Upper lobe of right lung (tissue), 1 donor: ENCODE measurements around the gene MAP3K15. TPM values are rescaled to one million over a fixed set of nuclear protein-coding genes. Genes with fewer than 3 reads are reported as not detected.
A peak's percentile ranks its signal among the peaks of the same experiment; 100 is the strongest.

Experiments used
- ATAC-seq: fragments of 200-7000 bp; cut with Tn5 transposase; one replicate; pipeline ENCODE4 v1.9.1; 2020; ENCODE audit warnings: mild to moderate bottlenecking, moderate library complexity
- DNase-seq: peaks from one replicate; pipeline ENCODE4 v3.0.0-alpha.2; 2020
- H3K27ac ChIP-seq: fragments of 200-600 bp; one replicate; pipeline ENCODE4 v1.8.0; 2022
- H3K27me3 ChIP-seq: fragments of 200-600 bp; one replicate; pipeline ENCODE4 v1.8.0; 2022; ENCODE audit warnings: mild to moderate bottlenecking
- H3K36me3 ChIP-seq: fragments of 200-600 bp; one replicate; pipeline ENCODE4 v1.8.0; 2022
- H3K4me1 ChIP-seq: fragments of 200-600 bp; one replicate; pipeline ENCODE4 v1.8.0; 2022
- H3K4me3 ChIP-seq: fragments of 200-600 bp; one replicate; pipeline ENCODE4 v1.8.0; 2022; ENCODE audit warnings: mild to moderate bottlenecking
- H3K9me3 ChIP-seq: fragments of 200-600 bp; one replicate; pipeline ENCODE4 v1.8.0; 2022
- CTCF ChIP-seq: fragments of 200-600 bp; IDR thresholded peaks from one replicate; pipeline ENCODE4 v1.8.0; 2022; ENCODE audit warnings: antibody characterized with exemption
- intact Hi-C: fragments of 100-400 bp; cut with DNase I; formaldehyde crosslinking; loops from one replicate; pipeline ENCODE4 v1.11.0; 2022
- total RNA-seq: library from RNA; stranded (reverse); fragmentation: NEBNext Ultra II Directional; extraction: Animal tissue kit (Norgen Biotek cat#: 25700); gene quantifications from one replicate; pipeline ENCODE4 v1.2.1, GENCODE V29; 2021
- donor health status: DM: no; HTN: yes; CAD: no; lungs with severe emphysema.

The MAP3K15 gene
- total RNA-seq, 1 donor from 2014 or later: 2.1 TPM

GRCh38 chrX:19543951-19544381 lies 28.7 kb upstream of the MAP3K15 start:
- Histone ChIP-seq H3K27me3 (no peaks in the 10 kb centered on the region), H3K36me3 (peaks cover 4% of the 10 kb centered on the region), H3K27ac (no peak overlapping the region), H3K4me3 (no peak overlapping the region), H3K4me1 (no peaks in the 10 kb centered on the region), H3K9me3 (no peaks in the 10 kb centered on the region)
- ATAC-seq (peak; percentile 53), DNase-seq (no peak)
- no peak for TF ChIP-seq CTCF
- intact Hi-C loops: loop anchor here (10.0 kb wide), 1 partner anchor 351 kb away; no protein-coding TSS in a partner anchor

- no peaks in the 10 kb centered on the region for H3K27me3 ChIP-seq
- no peak for TF ChIP-seq CTCF
- intact Hi-C loops: loop anchor here (10.0 kb wide), 1 partner anchor 352 kb away; no protein-coding TSS in a partner anchor
- ATAC-seq: no peak
- no peak overlapping the region for H3K27ac ChIP-seq
- no peaks in the 10 kb centered on the region for H3K4me1 ChIP-seq
- DNase-seq: no peak
- no peaks in the 10 kb centered on the region for H3K9me3 ChIP-seq
- H3K4me3 ChIP-seq: no peak overlapping the region
- peaks cover 4% of the 10 kb centered on the region for H3K36me3 ChIP-seq
Observed at GRCh38 chrX:19543020-19543715, 27.9 kb upstream of the MAP3K15 start.

- TF ChIP-seq CTCF: no peak
- H3K4me1 ChIP-seq: no peaks in the 10 kb centered on the region
- H3K36me3 ChIP-seq: peaks cover 4% of the 10 kb centered on the region
- H3K9me3 ChIP-seq: no peaks in the 10 kb centered on the region
- no peaks in the 10 kb centered on the region for H3K27me3 ChIP-seq
- no peak overlapping the region for H3K27ac ChIP-seq
- H3K4me3 ChIP-seq: no peak overlapping the region
- intact Hi-C loops: loop anchor here (10.0 kb wide), 1 partner anchor 353 kb away; no protein-coding TSS in a partner anchor
- no peak for DNase-seq
- no peak for ATAC-seq
Observed at GRCh38 chrX:19541931-19542330, 26.6 kb upstream of the MAP3K15 start.

- intact Hi-C loops: loop anchor here (10.0 kb wide), 1 partner anchor 354 kb away; no protein-coding TSS in a partner anchor
Observed at GRCh38 chrX:19541196-19541595, 25.9 kb upstream of the MAP3K15 start.

GRCh38 chrX:19540076-19540475 lies 24.8 kb upstream of the MAP3K15 start:
- Histone ChIP-seq H3K36me3 (peaks cover 4% of the 10 kb centered on the region), H3K27ac (no peak overlapping the region), H3K27me3 (no peaks in the 10 kb centered on the region), H3K9me3 (no peaks in the 10 kb centered on the region), H3K4me1 (no peaks in the 10 kb centered on the region), H3K4me3 (no peak overlapping the region)
- no peak for DNase-seq
- ATAC-seq: no peak
- no peak for TF ChIP-seq CTCF
- intact Hi-C loops: loop anchor here (10.0 kb wide), 1 partner anchor 355 kb away; no protein-coding TSS in a partner anchor

More at GRCh38 chrX:19541196-19541595, 25.9 kb upstream of the MAP3K15 start:
- Histone ChIP-seq H3K4me1 (no peaks in the 10 kb centered on the region), H3K4me3 (no peak overlapping the region), H3K36me3 (peaks cover 4% of the 10 kb centered on the region), H3K27me3 (no peaks in the 10 kb centered on the region), H3K9me3 (no peaks in the 10 kb centered on the region), H3K27ac (no peak overlapping the region)
- DNase-seq (no peak), ATAC-seq (no peak)
- TF ChIP-seq CTCF: no peak
